ENCODE measurements around the gene LRRN4.

LRRN4 gene

DNA sequence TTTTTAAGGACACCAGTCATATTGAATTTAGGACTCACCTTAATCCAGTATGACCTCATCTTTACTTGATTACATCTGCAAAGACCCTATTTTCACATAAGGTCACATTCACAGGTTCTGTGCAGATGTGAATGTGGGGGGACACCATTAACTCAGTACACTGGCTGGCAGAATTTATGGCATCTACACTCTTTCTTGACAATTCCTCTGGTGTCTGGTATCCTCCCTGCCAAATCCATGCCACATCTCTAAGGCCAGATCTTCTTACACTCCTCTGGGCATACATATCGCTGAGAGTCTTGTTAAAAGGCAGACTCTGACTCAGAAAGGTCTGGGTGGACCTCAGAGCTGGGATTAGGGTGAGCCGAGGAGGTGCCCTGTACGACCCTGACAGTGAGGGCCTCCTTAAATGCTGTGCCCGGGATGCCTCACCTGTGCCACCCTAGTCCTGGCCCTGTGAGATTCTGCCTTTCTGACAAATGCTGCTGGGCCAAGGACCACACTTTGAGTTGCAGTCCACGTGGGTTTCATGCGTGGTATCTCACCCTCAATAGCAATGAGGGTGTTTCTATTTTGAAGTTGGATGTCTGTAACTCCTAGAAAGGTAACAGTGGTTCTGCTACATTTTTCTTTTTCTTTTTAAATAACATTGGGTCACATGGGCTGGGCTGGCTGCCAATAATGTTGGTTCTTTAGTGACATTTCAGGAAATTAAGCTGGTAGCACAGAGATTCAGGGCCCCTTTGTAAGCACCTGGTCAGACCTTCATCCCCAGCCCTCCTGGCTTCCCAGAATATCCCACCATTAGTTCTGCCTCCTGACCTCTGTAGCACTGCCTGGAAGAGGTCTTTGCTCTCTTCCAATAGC, 17.2 kb upstream of the LRRN4 start:
- H3K27me3 ChIP-seq = no peaks in the 10 kb centered on the region
- intact Hi-C loops (cut with DNase I; ENCODE audit: low total_unique reads) = loop anchor here (10.0 kb wide), 1 partner anchor 126 kb away; no protein-coding TSS in a partner anchor
- H3K4me1 ChIP-seq = no peaks in the 10 kb centered on the region
- TF ChIP-seq, protein P1, sequence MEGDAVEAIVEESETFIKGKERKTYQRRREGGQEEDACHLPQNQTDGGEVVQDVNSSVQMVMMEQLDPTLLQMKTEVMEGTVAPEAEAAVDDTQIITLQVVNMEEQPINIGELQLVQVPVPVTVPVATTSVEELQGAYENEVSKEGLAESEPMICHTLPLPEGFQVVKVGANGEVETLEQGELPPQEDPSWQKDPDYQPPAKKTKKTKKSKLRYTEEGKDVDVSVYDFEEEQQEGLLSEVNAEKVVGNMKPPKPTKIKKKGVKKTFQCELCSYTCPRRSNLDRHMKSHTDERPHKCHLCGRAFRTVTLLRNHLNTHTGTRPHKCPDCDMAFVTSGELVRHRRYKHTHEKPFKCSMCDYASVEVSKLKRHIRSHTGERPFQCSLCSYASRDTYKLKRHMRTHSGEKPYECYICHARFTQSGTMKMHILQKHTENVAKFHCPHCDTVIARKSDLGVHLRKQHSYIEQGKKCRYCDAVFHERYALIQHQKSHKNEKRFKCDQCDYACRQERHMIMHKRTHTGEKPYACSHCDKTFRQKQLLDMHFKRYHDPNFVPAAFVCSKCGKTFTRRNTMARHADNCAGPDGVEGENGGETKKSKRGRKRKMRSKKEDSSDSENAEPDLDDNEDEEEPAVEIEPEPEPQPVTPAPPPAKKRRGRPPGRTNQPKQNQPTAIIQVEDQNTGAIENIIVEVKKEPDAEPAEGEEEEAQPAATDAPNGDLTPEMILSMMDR (IDR thresholded peaks at IDR 0.05) = no peak
- H3K4me3 ChIP-seq = no peak overlapping the region
- DNase-seq = no peak
- no peaks in the 10 kb centered on the region for H3K9me3 ChIP-seq
- no peak overlapping the region for H3K27ac ChIP-seq
- H3K36me3 ChIP-seq = no peaks in the 10 kb centered on the region

DNA sequence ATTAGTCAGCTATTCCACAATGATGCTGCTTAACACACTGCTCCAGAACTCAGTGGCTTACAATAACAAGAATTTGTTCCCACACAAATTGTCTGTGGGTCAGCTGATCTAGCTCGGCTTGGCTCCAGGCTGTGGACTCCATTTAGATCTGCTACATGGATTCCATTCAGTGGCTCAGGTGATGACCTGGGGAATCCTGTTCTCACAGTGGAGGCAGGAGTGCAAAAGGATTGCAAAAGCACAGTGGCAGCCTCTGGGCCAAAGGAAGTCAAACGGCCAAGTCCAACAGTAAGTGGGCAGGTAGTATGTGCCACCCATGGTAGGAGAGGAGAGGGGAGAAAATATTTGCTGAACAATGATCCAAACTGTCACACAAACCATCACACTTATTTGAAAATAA, 15.8 kb upstream of the LRRN4 start:
- H3K9me3 ChIP-seq = no peaks in the 10 kb centered on the region
- intact Hi-C loops (cut with DNase I; ENCODE audit: low total_unique reads) = loop anchor here (10.0 kb wide), 1 partner anchor 125 kb away; no protein-coding TSS in a partner anchor
- H3K4me1 ChIP-seq = no peaks in the 10 kb centered on the region
- H3K27ac ChIP-seq = no peak overlapping the region
- DNase-seq = no peak
- no peaks in the 10 kb centered on the region for H3K27me3 ChIP-seq
- TF ChIP-seq, protein P1 (IDR thresholded peaks at IDR 0.05) = no peak
- no peak overlapping the region for H3K4me3 ChIP-seq
- no peaks in the 10 kb centered on the region for H3K36me3 ChIP-seq

DNA sequence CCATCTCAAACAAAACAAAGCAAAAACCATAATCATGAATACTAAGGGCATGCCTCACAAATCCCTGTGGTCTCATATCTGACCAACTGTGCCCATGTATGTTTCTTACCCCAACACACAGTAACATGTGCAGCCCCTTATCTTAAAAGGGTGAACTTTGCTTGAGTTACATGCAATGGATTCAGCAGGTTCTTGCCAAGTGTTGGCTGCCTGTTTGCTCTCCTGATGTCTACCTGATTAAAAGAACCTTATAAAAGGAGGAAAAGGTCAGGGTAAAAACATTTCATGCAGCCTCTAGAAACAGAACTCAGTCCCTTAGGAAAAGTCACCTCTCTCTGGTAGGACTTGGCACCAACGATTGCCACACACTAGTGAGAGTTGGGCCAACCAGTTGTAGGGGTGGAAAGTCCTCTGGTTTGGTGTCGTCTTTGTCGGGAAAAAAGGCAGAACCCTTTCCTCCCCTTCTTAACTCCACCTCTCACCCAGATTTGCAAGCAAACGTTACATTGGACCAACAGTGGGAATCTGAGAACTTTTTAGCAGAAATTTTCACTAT, 14.0 kb upstream of the LRRN4 start:
- Histone ChIP-seq H3K4me1 (no peaks in the 10 kb centered on the region), H3K36me3 (no peaks in the 10 kb centered on the region), H3K4me3 (no peak overlapping the region), H3K27ac (no peak overlapping the region), H3K9me3 (no peaks in the 10 kb centered on the region), H3K27me3 (no peaks in the 10 kb centered on the region)
- DNase-seq = no peak
- intact Hi-C loops (cut with DNase I; ENCODE audit: low total_unique reads) = no loop called here
- TF ChIP-seq, protein P1 (IDR thresholded peaks at IDR 0.05) = no peak

DNA sequence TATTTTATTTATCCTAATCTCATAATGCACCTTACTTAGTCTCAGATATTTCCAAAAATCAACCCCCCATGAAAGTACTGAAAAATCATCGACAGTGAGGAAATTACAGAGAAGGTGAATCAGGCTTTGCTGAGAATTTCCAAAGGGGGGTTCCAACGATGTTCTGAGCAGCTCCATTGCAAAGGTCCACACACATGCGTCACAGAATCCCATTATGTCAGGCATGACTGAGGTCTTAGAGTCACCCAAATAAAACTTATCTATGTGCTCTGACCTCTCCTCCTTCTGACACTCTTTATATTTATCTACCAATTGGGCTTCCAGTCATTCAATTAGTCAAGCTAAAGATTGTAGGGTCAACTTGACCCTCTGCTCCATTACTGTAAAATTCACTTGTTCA, 12.7 kb upstream of the LRRN4 start:
- H3K4me3 ChIP-seq = no peak overlapping the region
- no peaks in the 10 kb centered on the region for H3K4me1 ChIP-seq
- H3K27me3 ChIP-seq = no peaks in the 10 kb centered on the region
- H3K27ac ChIP-seq = no peak overlapping the region
- TF ChIP-seq, protein P1 (IDR thresholded peaks at IDR 0.05) = no peak
- no peak for DNase-seq
- intact Hi-C loops (cut with DNase I; ENCODE audit: low total_unique reads) = no loop called here
- no peaks in the 10 kb centered on the region for H3K36me3 ChIP-seq
- no peaks in the 10 kb centered on the region for H3K9me3 ChIP-seq

DNA sequence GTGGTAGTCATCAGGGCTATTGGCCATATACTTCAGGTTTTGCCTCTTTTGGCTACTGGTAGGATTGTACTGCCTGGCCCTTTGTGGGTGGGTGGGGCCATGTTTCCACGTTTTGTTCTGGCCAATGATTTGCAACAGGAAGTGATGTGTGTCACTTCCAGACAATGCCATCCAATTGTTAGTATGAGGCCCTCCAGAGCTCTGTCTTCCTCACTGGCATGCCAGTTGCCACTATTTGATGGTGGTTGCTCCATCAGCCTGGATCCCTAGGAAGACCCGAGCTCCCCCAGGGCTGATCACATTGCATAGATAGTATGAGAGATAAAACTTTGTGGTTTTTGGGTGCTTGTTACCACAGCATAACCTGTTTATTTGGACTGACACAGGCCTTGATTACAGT, 7.7 kb upstream of the LRRN4 start:
- Histone ChIP-seq H3K9me3 (no peaks in the 10 kb centered on the region), H3K4me3 (no peak overlapping the region), H3K27ac (no peak overlapping the region), H3K4me1 (no peaks in the 10 kb centered on the region), H3K27me3 (peaks cover 0 to 20% of the 10 kb centered on the region in 2 donors), H3K36me3 (no peaks in the 10 kb centered on the region)
- DNase-seq = no peak
- TF ChIP-seq, protein P1 (IDR thresholded peaks at IDR 0.05) = no peak
- intact Hi-C loops (cut with DNase I; ENCODE audit: low total_unique reads) = no loop called here
